Muscle of leg (tissue), 11 donors: ENCODE data around the gene ARRB2. TPM values are rescaled to one million over a fixed set of nuclear protein-coding genes. Genes with fewer than 3 reads are reported as not detected.

Experiments
- DNase-seq: peaks from one replicate; pipeline ENCODE4 v3.0.0; 2013
- H3K27ac ChIP-seq: one replicate; pipeline ENCODE4 v1.5.1; 2013; ENCODE audit warnings: mild to moderate bottlenecking, low read length, control low read depth
- H3K27me3 ChIP-seq: one replicate; pipeline ENCODE4 v1.6.1; 2013; ENCODE audit warnings: low read length; ENCODE audit not compliant: control insufficient read depth, insufficient read depth
- H3K36me3 ChIP-seq: one replicate; pipeline ENCODE4 v1.6.1; 2013; ENCODE audit warnings: low read length; ENCODE audit not compliant: control insufficient read depth, insufficient read depth
- H3K4me1 ChIP-seq: one replicate; pipeline ENCODE4 v1.6.1; 2013; ENCODE audit warnings: low read length; ENCODE audit not compliant: control insufficient read depth, insufficient read depth
- H3K4me3 ChIP-seq: one replicate; pipeline ENCODE4 v1.5.1; 2013; ENCODE audit warnings: low read length, control low read depth
- H3K9me3 ChIP-seq: replicated peaks from 2 replicates; pipeline ENCODE4 v1.6.1; 2013; ENCODE audit warnings: low read depth, low read length; ENCODE audit not compliant: control insufficient read depth
- WGBS: methylation state at CpG from one replicate; pipeline ENCODE4 v1.1.5; 2013; ENCODE audit warnings: missing lambda C conversion rate; ENCODE audit not compliant: insufficient coverage; 5-methylcytosine and 5-hydroxymethylcytosine counted together
- polyA plus RNA-seq, 8 donors: library from polyadenylated mRNA; unstranded; fragments of 120-200 nt; gene quantifications; one replicate each; pipeline versions ENCODE4 v1.2.1 to v1.2.3, GENCODE V29; 2013; ENCODE audit warnings: inconsistent platforms in 1 of 8, low replicate concordance in 1 of 8; ENCODE audit not compliant: insufficient read length in 8 of 8, insufficient read depth in 1 of 8
- total RNA-seq: library from RNA; stranded (reverse); fragments of 120-200 nt; gene quantifications from one replicate; pipeline ENCODE4 v1.2.4, GENCODE V29; 2013

The ARRB2 gene
- total and polyA plus RNA-seq, 9 donors = 12.9 to 29.1 (median 21.2) TPM

DNA sequence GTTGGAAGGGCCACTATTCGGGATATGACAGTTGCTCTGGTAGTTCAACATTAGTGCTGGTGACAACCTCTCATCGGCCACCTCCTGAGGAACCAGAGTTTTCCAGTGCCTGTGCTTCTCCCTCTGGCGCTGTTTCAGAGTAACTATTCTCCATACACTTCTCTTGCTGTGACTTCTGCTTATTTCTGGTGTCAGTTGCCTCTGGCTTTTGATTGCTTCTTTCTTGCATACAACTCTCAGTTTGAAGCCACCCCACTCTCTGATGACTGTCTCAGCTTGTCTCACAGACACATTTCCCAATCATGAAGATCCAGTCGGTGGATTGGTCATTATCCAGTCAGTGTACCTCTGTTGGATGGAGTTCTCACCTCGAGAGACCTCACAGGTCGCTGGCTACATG lies 57.9 kb downstream of the ARRB2 start:
- peaks cover 3% of the 10 kb centered on the region for H3K27me3 ChIP-seq
- no peaks in the 10 kb centered on the region for H3K36me3 ChIP-seq
- no peak for DNase-seq
- H3K4me1 ChIP-seq = no peaks in the 10 kb centered on the region
- no peak overlapping the region for H3K27ac ChIP-seq
- no peak overlapping the region for H3K4me3 ChIP-seq
- 80% methylated on average over 3 of the region's 6 CpGs for WGBS
- no peaks in the 10 kb centered on the region for H3K9me3 ChIP-seq

DNA sequence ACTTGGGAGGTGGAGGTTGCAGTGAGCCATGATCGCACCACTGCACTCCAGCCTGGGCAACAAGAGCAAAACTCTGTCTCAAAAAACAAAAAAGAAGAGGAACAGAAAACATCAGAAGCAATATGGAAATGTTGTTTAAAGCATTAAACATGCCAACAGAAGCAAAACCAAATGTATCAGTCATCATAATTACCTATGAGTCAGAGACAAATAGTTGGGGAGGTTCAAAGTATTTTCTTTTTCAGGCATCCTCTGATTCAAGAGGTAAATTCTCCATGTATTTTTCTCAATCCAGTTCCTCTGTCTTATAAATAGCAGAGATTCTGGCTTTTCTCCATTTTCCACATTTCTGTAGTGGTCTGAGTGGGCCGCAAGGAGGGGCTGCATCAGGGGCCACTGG lies 59.2 kb downstream of the ARRB2 start:
- Histone ChIP-seq H3K27ac (no peak overlapping the region), H3K36me3 (no peaks in the 10 kb centered on the region), H3K4me1 (no peaks in the 10 kb centered on the region), H3K4me3 (no peak overlapping the region), H3K9me3 (no peaks in the 10 kb centered on the region), H3K27me3 (peaks cover 3% of the 10 kb centered on the region)
- DNase-seq = no peak
- WGBS = no CpG with 5 or more reads among the region's 2 CpGs

Other genes with a start within 250 kb of the ARRB2 start
- gene SPNS2, start 211.8 kb upstream of the ARRB2 start, total RNA-seq = 5.0 TPM
- gene SPNS2, start 211.8 kb upstream of the ARRB2 start, polyA plus RNA-seq = 1 to 10 TPM; 7.8 to 9.7 (median 8.3) TPM
- gene MYBBP1A, start 155.2 kb upstream of the ARRB2 start, total RNA-seq = 25.5 TPM
- 10 to 100 TPM; 32.9 to 42.3 (median 36.5) TPM for gene MYBBP1A, start 155.2 kb upstream of the ARRB2 start, polyA plus RNA-seq
- gene GGT6, start 150.1 kb upstream of the ARRB2 start, total RNA-seq = 0.04 TPM
- gene GGT6, start 150.1 kb upstream of the ARRB2 start, polyA plus RNA-seq = 1 to 10 TPM in 1 of 8 donors, under 1 TPM in 7; 0.05 to 3.2 (median 0.15) TPM
- gene SMTNL2, start 126.1 kb upstream of the ARRB2 start, total RNA-seq = 88.9 TPM
- gene SMTNL2, start 126.1 kb upstream of the ARRB2 start, polyA plus RNA-seq = 100 to 1,000 TPM in 5 of 8 donors, 10 to 100 TPM in 3; 67.9 to 157 (median 113) TPM
- 0.18 TPM for gene ALOX15, start 69.0 kb upstream of the ARRB2 start, total RNA-seq
- gene ALOX15, start 69.0 kb upstream of the ARRB2 start, polyA plus RNA-seq = 1 to 10 TPM in 1 of 8 donors, under 1 TPM in 7; 0.07 to 1.4 (median 0.35) TPM
- 13.5 TPM for gene PELP1, start 6.5 kb upstream of the ARRB2 start, total RNA-seq
- gene PELP1, start 6.5 kb upstream of the ARRB2 start, polyA plus RNA-seq = 10 to 100 TPM; 27.1 to 39.2 (median 34.3) TPM
- gene MED11, start 20.8 kb downstream of the ARRB2 start, total RNA-seq = 21.9 TPM
- 10 to 100 TPM; 14.4 to 20.2 (median 17.3) TPM for gene MED11, start 20.8 kb downstream of the ARRB2 start, polyA plus RNA-seq
- 0.27 TPM for gene ZMYND15, start 29.2 kb downstream of the ARRB2 start, total RNA-seq
- gene ZMYND15, start 29.2 kb downstream of the ARRB2 start, polyA plus RNA-seq = under 1 TPM; 0.15 to 0.79 (median 0.36) TPM
- gene CXCL16, start 29.3 kb downstream of the ARRB2 start, total RNA-seq = 1.7 TPM
- 1 to 10 TPM; 2.9 to 8.3 (median 4.7) TPM for gene CXCL16, start 29.3 kb downstream of the ARRB2 start, polyA plus RNA-seq
- gene TM4SF5, start 61.3 kb downstream of the ARRB2 start, total RNA-seq = not detected
- gene TM4SF5, start 61.3 kb downstream of the ARRB2 start, polyA plus RNA-seq = 1 to 10 TPM in 1 of 8 donors, under 1 TPM in 1, not detected in 6; 0.36 to 2.2 TPM
- gene VMO1, start 75.7 kb downstream of the ARRB2 start, total RNA-seq = 8.2 TPM
- gene VMO1, start 75.7 kb downstream of the ARRB2 start, polyA plus RNA-seq = 10 to 100 TPM in 1 of 8 donors, 1 to 10 TPM in 7; 3.0 to 12.7 (median 5.9) TPM
- not detected for gene GLTPD2, start 78.3 kb downstream of the ARRB2 start, total RNA-seq
- gene GLTPD2, start 78.3 kb downstream of the ARRB2 start, polyA plus RNA-seq = 1 to 10 TPM in 2 of 8 donors, under 1 TPM in 6; 0.41 to 2.2 (median 0.84) TPM
- gene PSMB6, start 85.5 kb downstream of the ARRB2 start, total RNA-seq = 125 TPM
- gene PSMB6, start 85.5 kb downstream of the ARRB2 start, polyA plus RNA-seq = 100 to 1,000 TPM in 7 of 8 donors, 10 to 100 TPM in 1; 99.0 to 110 (median 107) TPM
- 22.2 TPM for gene PLD2, start 96.5 kb downstream of the ARRB2 start, total RNA-seq
- gene PLD2, start 96.5 kb downstream of the ARRB2 start, polyA plus RNA-seq = 10 to 100 TPM; 22.4 to 36.9 (median 28.2) TPM
- 11.8 TPM for gene MINK1, start 122.7 kb downstream of the ARRB2 start, total RNA-seq
- 10 to 100 TPM; 24.4 to 39.3 (median 31.3) TPM for gene MINK1, start 122.7 kb downstream of the ARRB2 start, polyA plus RNA-seq
- 2.8 TPM for gene C17orf107, start 188.9 kb downstream of the ARRB2 start, total RNA-seq
- gene C17orf107, start 188.9 kb downstream of the ARRB2 start, polyA plus RNA-seq = 1 to 10 TPM in 6 of 8 donors, under 1 TPM in 2; 0.80 to 3.1 (median 1.4) TPM
- gene CHRNE, start 192.5 kb downstream of the ARRB2 start, total RNA-seq = 1.5 TPM
- gene CHRNE, start 192.5 kb downstream of the ARRB2 start, polyA plus RNA-seq = 1 to 10 TPM in 6 of 8 donors, under 1 TPM in 2; 0.53 to 2.5 (median 1.4) TPM
- 0.04 TPM for gene GP1BA, start 221.6 kb downstream of the ARRB2 start, total RNA-seq
- gene GP1BA, start 221.6 kb downstream of the ARRB2 start, polyA plus RNA-seq = 1 to 10 TPM in 4 of 8 donors, under 1 TPM in 4; 0.69 to 1.3 (median 0.93) TPM
- gene SLC25A11, start 229.4 kb downstream of the ARRB2 start, total RNA-seq = 39.8 TPM
- gene SLC25A11, start 229.4 kb downstream of the ARRB2 start, polyA plus RNA-seq = 10 to 100 TPM; 51.3 to 60.3 (median 56.0) TPM
- gene RNF167, start 229.6 kb downstream of the ARRB2 start, total RNA-seq = 34.6 TPM
- gene RNF167, start 229.6 kb downstream of the ARRB2 start, polyA plus RNA-seq = 10 to 100 TPM; 66.0 to 71.5 (median 69.6) TPM
- 175 TPM for gene PFN1, start 237.9 kb downstream of the ARRB2 start, total RNA-seq
- 100 to 1,000 TPM; 413 to 498 (median 454) TPM for gene PFN1, start 237.9 kb downstream of the ARRB2 start, polyA plus RNA-seq
- 1,492 TPM for gene ENO3, start 240.5 kb downstream of the ARRB2 start, total RNA-seq
- gene ENO3, start 240.5 kb downstream of the ARRB2 start, polyA plus RNA-seq = 1,000 to 10,000 TPM in 6 of 8 donors, 100 to 1,000 TPM in 2; 815 to 2,459 (median 1,732) TPM